Measurements from ENCODE around the gene TTC28. TPM values are rescaled to one million over a fixed set of nuclear protein-coding genes. Genes with fewer than 3 reads are reported as not detected.

Gene TTC28
- total RNA-seq, 4 donors from 2014 or later = 49.8 to 99.7 (median 79.7) TPM

DNA sequence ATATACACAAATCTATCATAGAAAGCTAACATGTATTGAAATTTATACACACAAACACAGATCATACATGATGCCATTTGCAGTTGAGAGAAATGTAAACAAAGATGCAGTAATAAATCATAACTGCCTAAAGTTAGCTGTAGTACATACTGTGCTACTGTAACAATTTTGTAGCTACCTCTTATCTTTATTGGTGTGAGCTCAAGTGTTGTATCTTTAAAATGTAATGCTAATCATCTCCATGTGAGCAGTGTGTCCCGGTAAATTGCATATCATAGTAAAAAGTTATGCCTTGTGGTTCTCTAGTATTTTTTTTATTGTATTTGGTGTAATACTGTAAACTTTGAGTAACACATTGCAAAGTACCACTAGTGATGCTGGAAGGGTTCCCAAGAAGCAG lies 743.7 kb downstream of the TTC28 start:
- Histone ChIP-seq H3K9me3 (no peaks in the 10 kb centered on the region), H3K4me3 (replicated peaks in 1 of 3) (no peak overlapping the region), H3K27me3 (no peaks in the 10 kb centered on the region), H3K27ac (no peak overlapping the region), H3K4me1 (no peaks in the 10 kb centered on the region), H3K36me3 (no peaks in the 10 kb centered on the region)
- TF ChIP-seq, protein P1, sequence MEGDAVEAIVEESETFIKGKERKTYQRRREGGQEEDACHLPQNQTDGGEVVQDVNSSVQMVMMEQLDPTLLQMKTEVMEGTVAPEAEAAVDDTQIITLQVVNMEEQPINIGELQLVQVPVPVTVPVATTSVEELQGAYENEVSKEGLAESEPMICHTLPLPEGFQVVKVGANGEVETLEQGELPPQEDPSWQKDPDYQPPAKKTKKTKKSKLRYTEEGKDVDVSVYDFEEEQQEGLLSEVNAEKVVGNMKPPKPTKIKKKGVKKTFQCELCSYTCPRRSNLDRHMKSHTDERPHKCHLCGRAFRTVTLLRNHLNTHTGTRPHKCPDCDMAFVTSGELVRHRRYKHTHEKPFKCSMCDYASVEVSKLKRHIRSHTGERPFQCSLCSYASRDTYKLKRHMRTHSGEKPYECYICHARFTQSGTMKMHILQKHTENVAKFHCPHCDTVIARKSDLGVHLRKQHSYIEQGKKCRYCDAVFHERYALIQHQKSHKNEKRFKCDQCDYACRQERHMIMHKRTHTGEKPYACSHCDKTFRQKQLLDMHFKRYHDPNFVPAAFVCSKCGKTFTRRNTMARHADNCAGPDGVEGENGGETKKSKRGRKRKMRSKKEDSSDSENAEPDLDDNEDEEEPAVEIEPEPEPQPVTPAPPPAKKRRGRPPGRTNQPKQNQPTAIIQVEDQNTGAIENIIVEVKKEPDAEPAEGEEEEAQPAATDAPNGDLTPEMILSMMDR (IDR thresholded peaks at IDR 0.05) = no peak
- intact Hi-C loops (cut with DNase I) = no loop called here
- DNase-seq = no peak
- WGBS, 2 donors = 93% methylated on average over 1 of the region's 1 CpG

DNA sequence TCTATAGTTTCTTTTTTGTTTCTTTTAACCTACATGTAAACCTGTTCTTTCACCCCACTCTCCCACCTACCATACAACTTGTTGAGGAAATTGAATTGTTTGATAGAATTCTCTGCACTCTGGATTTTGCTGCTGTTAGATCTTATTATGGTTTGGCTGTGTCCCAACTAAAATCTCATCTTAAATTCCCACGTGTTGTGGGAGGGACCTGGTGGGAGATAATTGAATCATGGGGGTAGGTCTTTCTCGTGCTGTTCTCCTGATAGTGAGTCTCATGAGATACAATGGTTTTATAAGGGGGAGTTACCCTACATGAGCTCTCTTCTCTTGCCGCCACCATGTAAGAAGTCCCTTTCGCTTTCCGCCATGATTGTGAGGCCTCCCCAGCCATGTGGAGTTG lies 745.6 kb downstream of the TTC28 start:
- 94 to 95% methylated on average over 5 of the region's 5 CpGs for WGBS, 2 donors
- intact Hi-C loops (cut with DNase I) = no loop called here
- Histone ChIP-seq H3K4me3 (replicated peaks in 1 of 3) (no peak overlapping the region), H3K4me1 (no peaks in the 10 kb centered on the region), H3K27ac (no peak overlapping the region), H3K9me3 (no peaks in the 10 kb centered on the region), H3K36me3 (no peaks in the 10 kb centered on the region), H3K27me3 (no peaks in the 10 kb centered on the region)
- DNase-seq = no peak
- TF ChIP-seq, protein P1 (IDR thresholded peaks at IDR 0.05) = no peak
- TF ChIP-seq POLR2A (IDR thresholded peaks at IDR 0.05) = no peak

DNA sequence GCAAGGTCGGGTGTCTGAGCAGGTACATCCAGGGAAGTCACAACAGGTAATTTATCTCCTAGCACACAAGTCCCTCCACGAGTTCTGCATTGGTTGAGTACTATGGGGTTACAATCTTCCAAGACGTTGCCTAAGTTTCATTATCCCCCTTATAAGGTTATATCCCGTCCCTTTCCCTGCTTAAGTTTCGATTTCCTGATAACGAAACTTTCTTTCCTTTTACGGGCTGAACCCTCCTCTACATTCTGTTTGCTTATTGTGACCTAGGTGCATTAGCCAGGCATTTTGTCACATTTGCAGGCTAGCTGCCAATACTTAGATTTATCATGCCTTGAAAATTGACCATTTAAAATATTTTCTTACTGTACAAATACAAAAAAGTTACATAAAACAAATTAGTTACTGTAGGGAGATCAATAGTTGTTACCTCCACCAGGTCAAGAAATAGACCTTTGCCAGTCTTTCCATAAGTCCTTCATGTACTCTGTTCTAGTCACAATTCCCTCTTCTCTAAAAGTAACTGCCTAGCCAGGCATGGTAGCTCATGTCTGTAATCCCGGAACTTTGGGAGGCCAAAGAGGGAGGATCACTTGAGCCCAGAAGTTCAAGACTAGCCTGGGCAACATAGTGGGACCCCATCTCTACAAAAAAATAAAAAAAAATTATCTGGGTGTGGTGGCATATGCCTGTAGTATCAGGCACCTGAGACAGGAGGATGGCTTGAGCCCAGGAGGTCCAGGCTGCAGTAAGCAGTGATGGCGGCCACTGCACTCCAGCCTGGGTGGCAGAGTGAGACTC lies 746.3 kb downstream of the TTC28 start:
- no peak overlapping the region for H3K27ac ChIP-seq
- no peaks in the 10 kb centered on the region for H3K27me3 ChIP-seq
- WGBS, 2 donors = 87 to 93% methylated on average over 9 of the region's 9 CpGs
- H3K4me3 ChIP-seq (replicated peaks in 1 of 3) = no peak overlapping the region
- no peaks in the 10 kb centered on the region for H3K9me3 ChIP-seq
- H3K4me1 ChIP-seq = no peaks in the 10 kb centered on the region
- no peaks in the 10 kb centered on the region for H3K36me3 ChIP-seq
- intact Hi-C loops (cut with DNase I) = no loop called here
- DNase-seq = no peak
- TF ChIP-seq, protein P1 (IDR thresholded peaks at IDR 0.05) = no peak

DNA sequence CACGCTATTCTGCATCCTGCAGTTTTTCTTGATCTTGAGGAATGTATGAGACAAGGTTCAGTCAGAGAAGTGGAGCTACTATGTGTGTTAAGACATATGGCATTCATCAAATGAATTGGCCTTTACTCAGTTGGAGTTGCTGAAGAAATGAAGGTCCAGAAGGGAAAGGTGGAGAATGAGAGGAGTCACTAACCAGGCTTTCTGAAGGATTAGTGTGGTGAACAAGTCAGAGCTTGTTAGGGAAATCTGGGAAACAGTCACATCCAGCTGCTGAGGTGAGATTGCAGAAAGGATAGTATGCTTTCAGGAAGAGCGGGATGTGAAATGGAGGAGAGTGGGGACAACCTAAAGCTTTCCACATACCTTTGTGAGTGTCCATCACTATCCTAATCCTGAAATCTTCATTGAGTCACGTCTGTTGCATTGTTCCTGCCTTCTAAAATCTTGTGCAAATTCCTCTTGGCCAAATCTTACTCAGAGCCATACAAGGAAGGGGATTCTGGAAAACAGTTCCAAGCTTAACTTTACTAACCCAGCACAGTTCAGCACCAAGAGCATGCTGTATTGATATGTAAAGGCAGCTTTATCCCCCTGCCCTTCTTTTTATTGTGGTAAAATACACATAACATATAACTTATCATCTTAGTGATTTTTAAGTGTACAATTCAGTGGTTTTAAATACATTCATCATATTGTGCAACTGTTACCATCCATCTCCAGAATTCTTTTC lies 749.1 kb downstream of the TTC28 start:
- no peak for DNase-seq
- TF ChIP-seq, protein P1 (IDR thresholded peaks at IDR 0.05) = no peak
- no peak for TF ChIP-seq POLR2A (IDR thresholded peaks at IDR 0.05)
- H3K9me3 ChIP-seq = no peaks in the 10 kb centered on the region
- H3K4me1 ChIP-seq = no peaks in the 10 kb centered on the region
- intact Hi-C loops (cut with DNase I) = no loop called here
- H3K27ac ChIP-seq = no peak overlapping the region
- no peak overlapping the region for H3K4me3 ChIP-seq (replicated peaks in 1 of 3)
- WGBS, 2 donors = 90 to 93% methylated on average over 3 of the region's 3 CpGs
- no peaks in the 10 kb centered on the region for H3K27me3 ChIP-seq
- no peaks in the 10 kb centered on the region for H3K36me3 ChIP-seq

Small RNA genes within 50 kb of the gene (microRNA-seq; reads per million reads assigned to microRNA genes)
- not detected for gene MIR5739

Small RNA genes within 50 kb of the gene (small RNA-seq; reads per million reads assigned to genes)
- not detected for gene MIR5739
- gene RF00019 = not detected
- gene RF00150 = not detected
- gene RF02200 = not detected
- gene RN7SL162P = not detected

Other genes starting within 250 kb of the TTC28 start
- 10 to 100 TPM in 2 of 4 donors, 1 to 10 TPM in 2; 7.1 to 16.0 (median 9.4) TPM for gene CHEK2, start 62.0 kb upstream of the TTC28 start, total RNA-seq
- gene HSCB, start 62.2 kb upstream of the TTC28 start, total RNA-seq = 10 to 100 TPM; 10.7 to 30.6 (median 25.6) TPM
- gene CCDC117, start 92.9 kb upstream of the TTC28 start, total RNA-seq = 10 to 100 TPM; 21.2 to 40.2 (median 26.5) TPM
- gene XBP1, start 120.7 kb upstream of the TTC28 start, total RNA-seq = 100 to 1,000 TPM; 301 to 513 (median 421) TPM
- gene ZNRF3, start 203.7 kb upstream of the TTC28 start, total RNA-seq = 10 to 100 TPM; 10.4 to 18.0 (median 14.2) TPM

All from thyroid gland (tissue), 4 donors.